ENCODE data around the gene SURF6.
"Not testable (repeated sequence)": the region's sequence is repeated elsewhere in the genome, so short reads cannot be mapped to it uniquely, and the experiment has no call there.

The SURF6 gene
- 41.1 to 131 (median 64.5) reads per million in 3 experiments for total RNA-seq

DNA sequence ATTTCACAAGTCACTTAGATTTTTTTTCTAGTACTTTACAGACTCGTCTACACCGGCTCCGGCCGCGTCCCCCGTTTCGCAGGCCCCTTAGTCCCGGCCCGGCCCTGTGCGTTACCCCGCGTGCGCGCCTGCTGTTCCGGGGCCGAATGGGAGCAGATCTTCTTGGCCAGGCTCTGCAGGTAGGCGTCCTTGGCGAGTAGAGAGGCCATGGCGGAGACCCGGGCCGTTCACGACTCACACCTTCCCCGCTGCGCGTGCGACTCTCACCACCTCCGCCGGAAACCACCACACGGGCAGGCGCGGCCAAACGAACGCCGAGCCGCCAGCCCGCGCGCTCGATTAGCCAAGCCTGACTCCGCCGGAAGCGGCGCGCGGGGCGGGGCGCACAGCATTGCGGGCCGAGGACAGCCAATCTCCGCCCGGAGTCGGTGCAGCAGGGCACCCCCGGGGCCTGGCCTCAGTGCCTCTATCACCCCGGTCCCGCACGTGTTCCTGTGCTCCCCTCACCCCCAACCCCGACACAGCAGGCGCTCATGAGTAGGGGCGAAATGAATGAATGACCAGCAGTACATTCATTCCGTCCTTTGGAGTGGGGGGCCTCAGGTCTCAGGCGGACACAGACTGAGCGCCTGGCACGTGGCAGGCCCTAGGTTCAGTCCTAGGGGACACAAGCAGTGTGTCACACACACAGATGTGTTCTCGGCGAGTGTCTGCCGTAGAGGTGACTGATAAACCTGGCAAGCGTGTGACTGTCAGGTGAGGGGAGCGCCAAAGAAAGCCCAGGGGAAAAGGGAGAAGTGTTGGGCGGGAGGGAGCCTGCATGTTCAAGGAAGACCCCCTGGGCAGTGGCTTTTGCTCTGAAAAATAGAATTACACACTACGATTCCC is at the start of gene SURF6:
SURF6 (minus strand) TSS at position 265 of the 888 bp plus-strand sequence; CDS start at position 209, 56 bp downstream.
- DNase-seq, result peak; percentile 93

GRCh38 chr9:133385452-133385851 is 49.5 kb upstream of the SURF6 start:
- no peak for DNase-seq

DNA sequence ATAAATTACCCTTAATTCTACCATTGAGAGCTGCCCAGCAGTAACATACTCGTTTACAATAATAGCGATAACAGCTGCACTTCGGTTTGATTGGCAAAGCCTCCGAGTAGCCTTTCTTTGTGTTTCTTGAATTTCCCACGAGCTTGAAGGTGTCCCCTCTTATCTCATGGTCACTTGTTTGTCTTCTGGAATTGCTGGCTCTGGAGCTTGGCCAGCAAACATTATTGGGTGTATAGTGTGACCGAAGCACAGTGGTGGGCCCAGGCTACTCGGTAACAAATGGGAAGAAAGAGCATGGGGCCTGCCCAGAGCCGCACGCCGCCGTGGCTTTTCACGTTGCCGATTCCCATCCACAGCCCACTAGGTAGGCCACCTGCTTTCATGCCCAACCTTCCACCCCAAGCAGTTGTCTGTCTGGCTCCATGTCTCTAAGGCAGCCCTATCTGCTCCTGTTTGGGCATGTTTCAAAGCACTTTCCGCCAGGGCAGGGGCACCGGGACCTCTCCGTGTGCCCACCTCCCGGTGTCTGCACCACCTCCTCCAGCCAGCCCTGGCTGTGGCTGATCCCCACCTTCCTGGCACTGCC is 48.8 kb upstream of the SURF6 start:
- no peak for DNase-seq

- DNase-seq, result no peak
These were observed 47.5 kb upstream of the SURF6 start for GRCh38 chr9:133383438-133383837.

- DNase-seq, result no peak
These were observed 46.6 kb upstream of the SURF6 start for GRCh38 chr9:133382507-133383141.

DNA sequence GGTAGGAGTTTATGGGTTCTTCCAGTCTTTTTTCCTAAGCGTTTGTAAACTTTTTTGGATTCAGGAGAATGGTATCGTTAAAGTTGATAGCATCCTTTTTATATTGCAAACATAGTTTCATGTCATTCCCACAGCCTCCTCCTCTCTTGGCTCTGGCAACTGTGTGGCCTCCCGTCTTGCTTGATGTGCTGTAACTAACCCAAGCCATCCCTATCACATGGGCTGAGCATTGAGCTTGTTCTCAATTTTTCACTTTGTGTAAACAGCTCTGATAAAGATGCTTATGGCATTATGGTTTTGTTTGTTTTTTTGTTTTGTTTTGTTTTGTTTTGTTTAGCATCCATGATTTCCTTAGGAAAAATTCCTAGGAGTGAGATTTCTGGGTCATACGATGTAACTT is 44.7 kb upstream of the SURF6 start:
- no peak for DNase-seq

DNA sequence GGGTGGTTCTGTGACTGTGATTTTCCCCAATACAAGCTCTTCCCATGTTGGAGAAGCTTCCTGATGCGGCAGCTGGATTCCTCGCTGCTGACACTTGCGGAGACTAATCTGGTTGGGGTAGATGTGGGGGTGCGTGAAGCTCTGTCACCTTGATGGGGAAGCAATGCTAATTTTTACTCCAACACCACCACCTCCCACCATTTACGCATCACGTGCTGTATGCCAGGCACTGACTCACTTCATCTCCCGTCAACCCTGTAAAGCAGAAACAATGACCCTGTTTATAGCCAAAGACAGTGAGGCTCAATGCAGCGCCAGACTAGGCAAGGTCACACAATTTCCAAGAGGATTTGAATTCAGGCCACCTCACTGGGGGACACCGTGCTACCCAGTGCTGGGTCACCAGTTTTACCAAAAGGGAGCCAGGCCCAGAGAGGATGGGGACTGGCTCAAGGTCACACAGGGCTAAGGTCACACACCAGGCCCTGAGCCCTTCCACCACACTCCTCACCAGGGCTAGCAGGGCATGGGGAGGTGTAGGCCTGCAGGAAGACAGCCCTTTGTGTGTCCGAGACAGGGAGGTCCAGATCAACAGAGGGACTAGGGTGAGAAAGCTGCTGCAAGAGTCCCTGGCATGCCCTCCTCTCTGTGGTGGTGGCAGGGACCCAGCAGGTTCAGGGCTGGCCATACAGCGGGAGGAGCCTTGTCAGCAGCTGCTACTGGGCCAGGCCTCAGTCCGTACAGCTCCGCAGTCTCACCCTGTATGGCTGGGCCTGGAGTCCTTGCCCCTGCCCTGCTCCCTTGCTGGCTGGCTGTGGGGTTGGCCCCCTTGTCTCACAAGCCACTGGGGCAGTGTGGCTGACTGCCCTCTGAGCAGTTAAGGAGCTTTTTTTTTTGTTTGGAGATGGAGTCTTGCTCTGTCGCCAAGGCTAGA is 43.4 kb upstream of the SURF6 start:
- DNase-seq, result no peak

- DNase-seq, result no peak
These were observed 42.5 kb upstream of the SURF6 start for GRCh38 chr9:133378408-133378962.

GRCh38 chr9:133377721-133378216 is 41.8 kb upstream of the SURF6 start:
- DNase-seq, result no peak

- not testable (repeated sequence) for DNase-seq
These were observed 41.3 kb upstream of the SURF6 start for GRCh38 chr9:133377280-133377679.

DNA sequence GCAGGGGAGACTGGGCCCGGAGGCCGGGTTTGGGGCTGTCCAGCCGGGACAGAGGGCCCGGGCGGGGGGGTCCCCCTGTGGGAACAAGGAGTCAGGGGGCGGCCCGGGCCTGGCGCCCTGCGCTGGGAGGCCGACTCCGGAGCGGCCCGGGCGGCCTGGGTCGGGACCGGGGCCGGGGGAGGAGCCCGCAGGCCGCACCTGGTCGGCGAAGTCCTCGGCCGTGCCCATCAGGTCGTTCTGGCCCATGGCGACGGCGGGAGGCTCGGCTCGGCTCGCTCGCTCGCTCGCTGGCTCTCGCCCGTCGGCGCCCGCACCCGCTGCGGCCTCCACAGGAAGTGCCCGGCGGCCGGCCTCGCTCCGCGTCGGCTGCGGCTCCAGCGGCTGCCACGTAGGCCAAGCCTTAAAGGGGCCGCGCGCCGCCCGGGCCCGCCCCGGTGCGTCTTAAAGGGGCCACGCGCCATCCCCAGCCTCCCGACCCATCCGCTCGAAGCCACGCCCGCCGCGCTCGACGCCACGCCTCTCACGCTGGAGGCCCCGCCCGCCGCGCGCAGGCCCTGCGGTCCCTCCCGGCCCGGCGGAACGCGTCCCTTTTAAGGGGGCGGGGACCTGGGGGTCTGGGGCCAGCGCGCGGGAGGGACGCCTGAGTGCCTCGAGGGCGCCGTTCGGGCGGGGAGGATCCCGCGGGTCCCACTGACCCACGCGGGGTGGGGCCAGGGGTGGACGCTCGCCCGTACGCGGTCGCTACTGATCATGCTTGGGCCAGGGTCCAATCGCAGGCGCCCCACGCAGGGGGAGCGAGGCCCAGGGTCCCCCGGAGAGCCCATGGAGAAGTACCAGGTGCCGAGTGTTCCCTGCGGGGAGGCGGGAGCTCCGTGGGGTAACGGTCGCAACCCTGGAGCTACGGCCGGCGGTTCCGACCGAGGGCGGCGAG is 40.0 kb upstream of the SURF6 start, which contains the start of the genes STKLD1 and SURF4:
STKLD1 (plus strand) TSS at position 643 of the 931 bp plus-strand sequence; CDS start at position 751, 108 bp downstream.
SURF4 (minus strand) TSS at position 337 of the 931 bp plus-strand sequence; CDS start at position 246, 91 bp downstream.
- peak; percentile 91 for DNase-seq

DNA sequence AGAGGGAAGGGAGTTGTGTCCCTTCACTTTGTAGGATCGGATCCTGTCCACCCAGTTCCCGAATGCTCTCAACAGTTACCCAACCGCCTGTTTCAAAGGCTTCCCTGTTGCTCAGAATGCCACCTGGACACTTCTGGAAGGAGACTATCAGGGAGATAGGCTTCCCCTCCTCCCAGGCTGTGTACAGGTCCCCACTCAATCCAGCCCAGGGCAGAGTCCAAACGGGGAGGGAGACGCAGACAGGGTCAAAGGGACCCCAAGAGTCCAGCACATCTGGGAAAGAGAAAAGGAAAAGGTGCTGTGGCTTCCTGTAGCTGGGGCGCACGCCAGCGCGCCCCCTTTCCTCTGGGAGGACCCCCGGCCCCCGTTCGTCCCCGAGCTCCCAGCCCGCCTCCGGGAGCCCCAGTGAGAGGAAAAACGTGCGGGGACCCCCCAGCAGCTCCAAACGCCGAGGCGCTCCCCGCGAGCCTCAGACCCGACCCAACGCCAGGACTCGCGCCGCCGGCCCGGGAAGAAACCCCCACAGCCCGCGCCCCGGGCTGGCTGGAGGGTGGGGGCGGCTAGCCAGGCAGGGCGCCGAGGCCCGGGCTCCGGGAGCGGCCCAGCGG is 39.2 kb upstream of the SURF6 start:
- DNase-seq, result no peak

GRCh38 chr9:133374612-133375115 is 38.7 kb upstream of the SURF6 start:
- peak; percentile 51 for DNase-seq

DNA sequence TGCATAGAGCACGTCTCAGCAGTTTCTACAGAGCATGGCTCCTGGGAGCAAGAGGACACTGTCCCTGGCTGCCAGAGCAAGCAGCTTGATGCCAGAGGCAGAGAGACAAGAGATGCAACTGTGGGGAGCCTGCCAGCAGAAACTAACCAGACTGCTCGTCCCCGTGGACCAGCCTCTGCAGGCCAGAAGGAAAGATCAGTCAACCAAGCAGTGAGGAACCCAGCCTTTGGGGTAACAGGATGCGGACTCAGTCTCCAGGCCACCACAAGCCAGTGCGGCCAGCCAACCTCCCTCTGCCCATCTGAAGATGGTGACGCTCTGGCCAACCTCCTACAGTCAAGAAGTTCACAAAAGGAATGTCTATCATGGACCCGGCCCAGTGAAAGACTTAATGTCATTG is 36.2 kb upstream of the SURF6 start:
- DNase-seq, result no peak

GRCh38 chr9:133371261-133371711 is 35.3 kb upstream of the SURF6 start:
- peak; percentile 73 for DNase-seq

GRCh38 chr9:133370685-133371084 is 34.7 kb upstream of the SURF6 start:
- DNase-seq, result peak; percentile 64

GRCh38 chr9:133369933-133370332 is 33.9 kb upstream of the SURF6 start:
- DNase-seq, result no peak

GRCh38 chr9:133369422-133369821 is 33.4 kb upstream of the SURF6 start:
- DNase-seq, result no peak

GRCh38 chr9:133368249-133368881 is 32.4 kb upstream of the SURF6 start:
- no peak for DNase-seq

Data from central memory CD4-positive, alpha-beta T cell (primary cell).